Embryonic facial prominence (tissue), 1 donor: Measurements from ENCODE around the gene GIN1.

Source experiments
- DNase-seq: peaks from one replicate; pipeline ENCODE4 v3.0.0-alpha.2; 2016; ENCODE audit errors: extremely low spot score

GIN1 gene

GRCh38 chr5:103036601-103037000 is 83.3 kb downstream of the GIN1 start:
- no peak for DNase-seq
